NOMO-1 treated with dmso at 0.1 percent for 144 hours (cell line): Measurements from ENCODE around the gene SUSD6.
"Not testable (repeated sequence)": the region's sequence is repeated elsewhere in the genome, so short reads cannot be mapped to it uniquely, and the experiment has no call there.

Experiments used
- DNase-seq: peaks from one replicate; lab custom pipeline; 2025; ENCODE audit not compliant: unreplicated experiment; lab: John Stamatoyannopoulos, UW

The SUSD6 gene

GRCh38 chr14:69711477-69711876, 100.1 kb downstream of the SUSD6 start:
- no peak for DNase-seq

GRCh38 chr14:69711881-69712560, 100.6 kb downstream of the SUSD6 start:
- no peak for DNase-seq

- no peak for DNase-seq
Observed at GRCh38 chr14:69712599-69713088, 101.2 kb downstream of the SUSD6 start.

- DNase-seq, result no peak
Observed at GRCh38 chr14:69713209-69713781, 101.9 kb downstream of the SUSD6 start.

- no peak for DNase-seq
Observed at GRCh38 chr14:69713993-69714679, 102.7 kb downstream of the SUSD6 start.

GRCh38 chr14:69715725-69716477, 104.5 kb downstream of the SUSD6 start:
- no peak for DNase-seq

GRCh38 chr14:69716478-69717187, 105.2 kb downstream of the SUSD6 start:
- no peak for DNase-seq

- not testable (repeated sequence) for DNase-seq
Observed at GRCh38 chr14:69718614-69719013, 107.2 kb downstream of the SUSD6 start.

- DNase-seq, result no peak
Observed at GRCh38 chr14:69719501-69719951, 108.1 kb downstream of the SUSD6 start.

GRCh38 chr14:69720912-69721311, 109.5 kb downstream of the SUSD6 start:
- no peak for DNase-seq

- DNase-seq, result peak; percentile 49
Observed at GRCh38 chr14:69726761-69727511, 115.5 kb downstream of the SUSD6 start.

GRCh38 chr14:69727860-69728259, 116.5 kb downstream of the SUSD6 start:
- DNase-seq, result no peak

- DNase-seq, result not testable (repeated sequence)
Observed at GRCh38 chr14:69731919-69732598, 120.7 kb downstream of the SUSD6 start.

GRCh38 chr14:69736405-69736804, 125.0 kb downstream of the SUSD6 start:
- DNase-seq, result not testable (repeated sequence)

- DNase-seq, result no peak
Observed at GRCh38 chr14:69741055-69741454, 129.7 kb downstream of the SUSD6 start.

- DNase-seq, result no peak
Observed at GRCh38 chr14:69749956-69750355, 138.6 kb downstream of the SUSD6 start.

- no peak for DNase-seq
Observed at GRCh38 chr14:69750495-69750894, 139.1 kb downstream of the SUSD6 start.

GRCh38 chr14:69752773-69753172, 141.4 kb downstream of the SUSD6 start:
- DNase-seq, result no peak

GRCh38 chr14:69753860-69754259, 142.5 kb downstream of the SUSD6 start:
- DNase-seq, result peak; percentile 10
